SK-N-SH (cell line): ENCODE results near the gene NR3C1. TPM values are rescaled to one million over a fixed set of nuclear protein-coding genes. Genes with fewer than 3 reads are reported as not detected.

Experiments
- CTCF ChIA-PET: fragments of 300-600, 350-600 bp; formaldehyde crosslinking; extraction: SDS; loops from one replicate; lab custom pipeline; 2021; lab: Yijun Ruan, JAX
- POLR2A ChIA-PET: fragments of 350-600 bp; sonication (Branson Sonifier 250); formaldehyde crosslinking; extraction: SDS; loops from one replicate; lab custom pipeline; 2020; ENCODE audit warnings: antibody characterized with exemption, inconsistent platforms; lab: Yijun Ruan, JAX
- DNase-seq: peaks from one replicate; pipeline ENCODE4 v3.0.0; 2012
- H2AFZ ChIP-seq: fragments of 200-600 bp; sonication (generic); 2 replicates; pipeline ENCODE4 v1.8.1; 2016; ENCODE audit warnings: antibody characterized with exemption, mild to moderate bottlenecking, low read depth
- H3F3A ChIP-seq: fragments of 200-600 bp; sonication (generic); replicated peaks from 2 replicates; pipeline ENCODE3; 2016; ENCODE audit warnings: antibody characterized with exemption, mild to moderate bottlenecking; ENCODE audit not compliant: insufficient read depth
- H3K27ac ChIP-seq, 2 experiments: fragments of 200-500 bp in 1 of 2; fragments of 200-600 bp in 1 of 2; sonication (Bioruptor generic) in 1 of 2; sonication (generic), shearing (Covaris generic) in 1 of 2; 2 replicates each; pipeline versions ENCODE4 v1.5.1 to v1.6.1; 2014 to 2016; ENCODE audit warnings: low read depth in 2 of 2, inconsistent platforms in 1 of 2, low read length in 1 of 2, mild to moderate bottlenecking in 1 of 2, mixed read lengths in 1 of 2
- H3K27me3 ChIP-seq: fragments of 200-600 bp; sonication (generic), shearing (Covaris generic); 2 replicates; pipeline ENCODE4 v1.6.1; 2016; ENCODE audit warnings: mixed run types; ENCODE audit not compliant: insufficient read depth
- H3K36me3 ChIP-seq, 2 experiments: fragments of 200-500 bp in 1 of 2; fragments of 200-600 bp in 1 of 2; sonication (Bioruptor generic) in 1 of 2; sonication (generic) in 1 of 2; replicated peaks in 1 of 2; 2 replicates each; pipeline versions ENCODE3 to v1.5.1; 2014 to 2016; ENCODE audit warnings: low read length in 1 of 2, mild to moderate bottlenecking in 1 of 2; ENCODE audit not compliant: insufficient read depth in 2 of 2, control insufficient read depth in 1 of 2
- H3K4me1 ChIP-seq, 2 experiments: fragments of 200-500 bp in 1 of 2; fragments of 200-600 bp in 1 of 2; sonication (Bioruptor generic) in 1 of 2; sonication (generic), shearing (Covaris generic) in 1 of 2; 2 replicates each; pipeline versions ENCODE4 v1.5.1 to v1.6.1; 2014 to 2016; ENCODE audit warnings: low read depth in 1 of 2, low read length in 1 of 2, mixed run types in 1 of 2; ENCODE audit not compliant: insufficient read depth in 2 of 2, control insufficient read depth in 1 of 2
- H3K4me2 ChIP-seq: fragments of 200-600 bp; sonication (generic), shearing (Covaris generic); 2 replicates; pipeline ENCODE4 v1.6.1; 2017; ENCODE audit warnings: mixed run types
- H3K4me3 ChIP-seq, 2 experiments: fragments of 200-500 bp in 1 of 2; fragments of 200-600 bp in 1 of 2; sonication (Bioruptor generic) in 1 of 2; sonication (generic), shearing (Covaris generic) in 1 of 2; 2 replicates each; pipeline versions ENCODE4 v1.5.1 to v1.8.1; 2014 to 2016; ENCODE audit warnings: low read depth in 2 of 2, inconsistent platforms in 1 of 2, low read length in 1 of 2, mild to moderate bottlenecking in 1 of 2, mixed read lengths in 1 of 2, moderate library complexity in 1 of 2
- H3K79me2 ChIP-seq: fragments of 200-600 bp; sonication (generic); 2 replicates; pipeline ENCODE4 v1.8.1; 2017; ENCODE audit warnings: mild to moderate bottlenecking; ENCODE audit not compliant: insufficient read depth
- H3K9ac ChIP-seq: fragments of 200-600 bp; sonication (generic); 2 replicates; pipeline ENCODE4 v1.6.1; 2017; ENCODE audit warnings: mixed run types
- H3K9me2 ChIP-seq: fragments of 200-600 bp; sonication (generic); 2 replicates; pipeline ENCODE4 v1.6.1; 2017; ENCODE audit warnings: mixed run types
- H3K9me3 ChIP-seq: fragments of 200-600 bp; sonication (generic); 2 replicates; pipeline ENCODE4 v1.6.1; 2017; ENCODE audit warnings: mixed run types, mild to moderate bottlenecking, moderate library complexity
- H4K20me1 ChIP-seq: fragments of 200-600 bp; sonication (generic); 2 replicates; pipeline ENCODE4 v1.6.1; 2017; ENCODE audit warnings: mild to moderate bottlenecking, mixed run types; ENCODE audit not compliant: insufficient read depth
- CTCF ChIP-seq: fragments of 200-600 bp; sonication (generic); IDR thresholded peaks from 2 replicates; pipeline ENCODE4 v1.6.1; 2017; ENCODE audit warnings: antibody characterized with exemption, mild to moderate bottlenecking, moderate library complexity
- ELF1 ChIP-seq: IDR thresholded peaks from 2 replicates; pipeline ENCODE4 v1.4.0; 2012
- EP300 ChIP-seq, 2 experiments: IDR thresholded peaks; 2 replicates each; pipeline versions ENCODE4 v1.4.0 to v1.6.1; 2012; ENCODE audit warnings: borderline replicate concordance in 1 of 2, low read depth in 1 of 2, low read length in 1 of 2
- FOSL2 ChIP-seq: IDR thresholded peaks from 2 replicates; pipeline ENCODE4 v1.4.0; 2012; ENCODE audit warnings: low read depth, mild to moderate bottlenecking, moderate library complexity, borderline replicate concordance
- FOXJ3 ChIP-seq: sonication (generic); formaldehyde crosslinking; IDR thresholded peaks from 2 replicates; pipeline ENCODE4 v1.5.1; 2020; ENCODE audit warnings: mild to moderate bottlenecking, missing genetic modification reagents
- GATA2 ChIP-seq: sonication (generic); formaldehyde crosslinking; IDR thresholded peaks from 2 replicates; pipeline ENCODE4 v1.5.0; 2020; ENCODE audit warnings: mild to moderate bottlenecking, missing genetic modification reagents
- JUND ChIP-seq: IDR thresholded peaks from 2 replicates; pipeline ENCODE4 v1.4.0; 2012
- MAX ChIP-seq: IDR thresholded peaks from 2 replicates; pipeline ENCODE4 v1.4.0; 2012; ENCODE audit warnings: low read depth
- MEF2A ChIP-seq: IDR thresholded peaks from 2 replicates; pipeline ENCODE4 v1.4.0; 2012; ENCODE audit warnings: low read depth, borderline replicate concordance
- MXI1 ChIP-seq: IDR thresholded peaks from 2 replicates; pipeline ENCODE4 v1.6.1; 2012; ENCODE audit warnings: mild to moderate bottlenecking, low read depth, low read length, improper control_type of control experiment
- NFIC ChIP-seq: IDR thresholded peaks from 2 replicates; pipeline ENCODE4 v1.4.0; 2012; ENCODE audit warnings: borderline replicate concordance
- PBX3 ChIP-seq: IDR thresholded peaks from 2 replicates; pipeline ENCODE4; 2012
- RAD21 ChIP-seq: IDR thresholded peaks from 2 replicates; pipeline ENCODE4 v1.6.1; 2012; ENCODE audit warnings: mild to moderate bottlenecking, low read length
- REST ChIP-seq: IDR thresholded peaks from 2 replicates; pipeline ENCODE4 v1.6.1; 2012; ENCODE audit warnings: mild to moderate bottlenecking, low read depth, low read length, moderate library complexity
- RFX5 ChIP-seq: IDR thresholded peaks from 2 replicates; pipeline ENCODE4 v1.6.1; 2012; ENCODE audit warnings: mild to moderate bottlenecking, improper control_type of control experiment, low read length
- RXRA ChIP-seq: IDR thresholded peaks from 2 replicates; pipeline ENCODE4 v1.4.0; 2012; ENCODE audit warnings: low read depth, mild to moderate bottlenecking, borderline replicate concordance
- SMC3 ChIP-seq: IDR thresholded peaks from 2 replicates; pipeline ENCODE4 v1.6.1; 2012; ENCODE audit warnings: low read depth, low read length, improper control_type of control experiment
- TAF1 ChIP-seq: IDR thresholded peaks from 2 replicates; pipeline ENCODE4 v1.6.1; 2012; ENCODE audit warnings: low read depth, mild to moderate bottlenecking, low read length, moderate library complexity, borderline replicate concordance
- TCF12 ChIP-seq: IDR thresholded peaks from 2 replicates; pipeline ENCODE4 v1.4.0; 2012
- TEAD4 ChIP-seq: IDR thresholded peaks from 2 replicates; pipeline ENCODE4 v1.4.0; 2012; ENCODE audit warnings: mild to moderate bottlenecking, borderline replicate concordance; ENCODE audit not compliant: insufficient read depth
- USF1 ChIP-seq: IDR thresholded peaks from 2 replicates; pipeline ENCODE4 v1.4.0; 2012; ENCODE audit warnings: low read depth, borderline replicate concordance
- YY1 ChIP-seq: IDR thresholded peaks from 2 replicates; pipeline ENCODE4 v1.4.0; 2012; ENCODE audit warnings: low read depth, mild to moderate bottlenecking
- WGBS: methylation state at CpG from one replicate; pipeline ENCODE4 v1.1.6; 2017; ENCODE audit warnings: low lambda C conversion rate; 5-methylcytosine and 5-hydroxymethylcytosine counted together
- polyA plus RNA-seq, 3 experiments: library from polyadenylated mRNA; depleted of rRNA; stranded (reverse); fragments of >200 nt; gene quantifications; 2 replicates each; pipeline ENCODE4 v1.2.3, GENCODE V29; 2012
- TF ChIP-seq, protein P1 (sequence below): IDR thresholded peaks from 2 replicates; pipeline ENCODE4 v1.4.0; 2012; ENCODE audit warnings: low read depth, borderline replicate concordance

The NR3C1 gene
- polyA plus RNA-seq, 1 of the 3 experiments (the other 2 are of a cell fraction) = 7.1 TPM

GRCh38 chr5:143248822-143249579, 154.5 kb downstream of the NR3C1 start:
- CTCF ChIA-PET = interaction anchor here (0.6 kb wide), 1 partner anchor 37 kb away, joined by 3 read pairs; no protein-coding TSS in a partner anchor
- no peaks in the 10 kb centered on the region for H3K9me3 ChIP-seq
- no peaks in the 10 kb centered on the region for H3K27me3 ChIP-seq
- POLR2A ChIA-PET = interaction anchor here (1.3 kb wide), 1 partner anchor 9 kb away, joined by 5 read pairs; no protein-coding TSS in a partner anchor
- H3K27ac ChIP-seq = peak overlapping the region in 1 of 2 experiments; percentile 23; a peak in 1 of 4 replicates
- H3K36me3 ChIP-seq = no peaks in the 10 kb centered on the region
- H3F3A ChIP-seq = peaks cover 30% of the 10 kb centered on the region
- H4K20me1 ChIP-seq = no peaks in the 10 kb centered on the region
- no peak overlapping the region for H3K4me3 ChIP-seq
- WGBS = 100% methylated on average over 3 of the region's 3 CpGs
- H3K4me1 ChIP-seq = peaks cover 2 to 32% of the 10 kb centered on the region in 2 experiments; a peak in 3 of 4 replicates
- no peaks in the 10 kb centered on the region for H3K9me2 ChIP-seq
- no peak for DNase-seq
- no peak overlapping the region; the same call in 1 of the 2 replicates for H2AFZ ChIP-seq
- no peaks in the 10 kb centered on the region for H3K79me2 ChIP-seq
- no peak overlapping the region for H3K9ac ChIP-seq
- H3K4me2 ChIP-seq = 0 out of 2 replicates have a peak overlapping the region, but pooled peaks have one; percentile 16
- TF ChIP-seq EP300 (IDR thresholded peaks at IDR 0.05; ENCODE audit: borderline replicate concordance in 1 of 2, low read depth in 1 of 2, low read length in 1 of 2) (no peak), RAD21 (no peak), MAX (peak; percentile 61), RFX5 (no peak), JUND (peak; percentile 47), RXRA (no peak), FOSL2 (peak; percentile 60), FOXJ3 (CRISPR knock-in tag) (no peak), TAF1 (no peak), REST (no peak), ELF1 (no peak), GATA2 (CRISPR knock-in tag) (no peak), NFIC (peak; percentile 47; the same call in 1 of the 2 replicates), MEF2A (peak; percentile 44; the same call in 1 of the 2 replicates), YY1 (no peak), SMC3 (no peak), CTCF (no peak), USF1 (no peak), TEAD4 (no peak), TCF12 (peak; percentile 46), PBX3 (peak; percentile 76), MXI1 (no peak)
- TF ChIP-seq, protein P1, sequence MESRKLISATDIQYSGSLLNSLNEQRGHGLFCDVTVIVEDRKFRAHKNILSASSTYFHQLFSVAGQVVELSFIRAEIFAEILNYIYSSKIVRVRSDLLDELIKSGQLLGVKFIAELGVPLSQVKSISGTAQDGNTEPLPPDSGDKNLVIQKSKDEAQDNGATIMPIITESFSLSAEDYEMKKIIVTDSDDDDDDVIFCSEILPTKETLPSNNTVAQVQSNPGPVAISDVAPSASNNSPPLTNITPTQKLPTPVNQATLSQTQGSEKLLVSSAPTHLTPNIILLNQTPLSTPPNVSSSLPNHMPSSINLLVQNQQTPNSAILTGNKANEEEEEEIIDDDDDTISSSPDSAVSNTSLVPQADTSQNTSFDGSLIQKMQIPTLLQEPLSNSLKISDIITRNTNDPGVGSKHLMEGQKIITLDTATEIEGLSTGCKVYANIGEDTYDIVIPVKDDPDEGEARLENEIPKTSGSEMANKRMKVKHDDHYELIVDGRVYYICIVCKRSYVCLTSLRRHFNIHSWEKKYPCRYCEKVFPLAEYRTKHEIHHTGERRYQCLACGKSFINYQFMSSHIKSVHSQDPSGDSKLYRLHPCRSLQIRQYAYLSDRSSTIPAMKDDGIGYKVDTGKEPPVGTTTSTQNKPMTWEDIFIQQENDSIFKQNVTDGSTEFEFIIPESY = no peak
